CD4-positive, alpha-beta T cell (primary cell): Measurements from ENCODE around the gene P3H2. TPM values are rescaled to one million over a fixed set of nuclear protein-coding genes. Genes with fewer than 3 reads are reported as not detected.

Experiments
- ATAC-seq: fragments of 200-7000 bp; cut with Tn5 transposase; one replicate; pipeline ENCODE4 v1.10.0; 2022; ENCODE audit warnings: mild to moderate bottlenecking; ENCODE audit not compliant: poor library complexity
- CTCF ChIA-PET: fragments of 350-600 bp; sonication (Branson Sonifier 250); formaldehyde crosslinking; loops from one replicate; lab custom pipeline; 2021; ENCODE audit warnings: antibody characterized with exemption, inconsistent platforms; lab: Charles Lee
- POLR2A ChIA-PET: fragments of 350-600 bp; sonication (Branson Sonifier 250); formaldehyde crosslinking; loops from one replicate; lab custom pipeline; 2021; ENCODE audit warnings: antibody characterized with exemption, inconsistent platforms; lab: Charles Lee
- DNase-seq, 14 experiments: peaks; one replicate each; pipeline ENCODE4 v3.0.0-alpha.2; 2013 to 2020; ENCODE audit warnings: mixed read lengths in 2 of 14
- H3K27ac ChIP-seq, 2 donors: one replicate each; pipeline versions ENCODE4 v1.5.1 to v1.7.0; 2013; ENCODE audit warnings: low read length in 2 of 2, low read depth in 1 of 2, mild to moderate bottlenecking in 1 of 2
- H3K27me3 ChIP-seq, 2 experiments: 1 replicate in 1 of 2; 2 replicates in 1 of 2; pipeline versions ENCODE4 v1.6.1 to v1.7.0; 2013; ENCODE audit warnings: low read length in 2 of 2, control low read depth in 1 of 2, mild to moderate bottlenecking in 1 of 2, moderate library complexity in 1 of 2; ENCODE audit not compliant: insufficient read depth in 2 of 2, control insufficient read depth in 1 of 2
- H3K36me3 ChIP-seq: one replicate; pipeline ENCODE4 v1.6.1; 2013; ENCODE audit warnings: low read length, control low read depth; ENCODE audit not compliant: insufficient read depth
- H3K4me1 ChIP-seq: one replicate; pipeline ENCODE4 v1.6.1; 2013; ENCODE audit warnings: low read length, control low read depth; ENCODE audit not compliant: insufficient read depth
- H3K4me3 ChIP-seq: one replicate; pipeline ENCODE4 v1.5.1; 2013; ENCODE audit warnings: mild to moderate bottlenecking, low read length, moderate library complexity
- H3K9me3 ChIP-seq, 2 experiments: 1 replicate in 1 of 2; 2 replicates in 1 of 2; pipeline versions ENCODE4 v1.6.1 to v1.7.0; 2013; ENCODE audit warnings: low read length in 2 of 2, mild to moderate bottlenecking in 2 of 2, control low read depth in 1 of 2, moderate library complexity in 1 of 2; ENCODE audit not compliant: control insufficient read depth in 1 of 2, insufficient read depth in 1 of 2
- H3K27ac Mint-ChIP-seq: one replicate; pipeline ENCODE4 v1.8.0; 2020; ENCODE audit warnings: mixed read lengths
- H3K27me3 Mint-ChIP-seq: one replicate; pipeline ENCODE4 v1.8.0; 2021; ENCODE audit warnings: mixed read lengths
- H3K36me3 Mint-ChIP-seq: one replicate; pipeline ENCODE4 v1.8.0; 2021; ENCODE audit warnings: low read depth, mixed read lengths
- H3K4me1 Mint-ChIP-seq: one replicate; pipeline ENCODE4 v1.8.0; 2021; ENCODE audit warnings: low read depth, mixed read lengths
- H3K4me3 Mint-ChIP-seq: one replicate; pipeline ENCODE4 v1.8.0; 2020; ENCODE audit warnings: mild to moderate bottlenecking, mixed read lengths
- H3K9me3 Mint-ChIP-seq: one replicate; pipeline ENCODE4 v1.8.0; 2020; ENCODE audit warnings: mixed read lengths
- CTCF ChIP-seq: fragments of 200-600 bp; IDR thresholded peaks from one replicate; pipeline ENCODE4 v1.8.0; 2022; ENCODE audit warnings: antibody characterized with exemption, mild to moderate bottlenecking
- intact Hi-C, 2 experiments: fragments of 100-400 bp; cut with DNase I in 1 of 2; cut with micrococcal nuclease in 1 of 2; formaldehyde crosslinking; loops; one replicate each; pipeline versions ENCODE4 v1.15.1 to v1.9.0; 2023 to 2025; cut with DNase I, micrococcal nuclease
- total RNA-seq, 174 experiments: library from RNA in 2 of 174; stranded (reverse) in 2 of 174; gene quantifications; one replicate each; pipeline ENCODE4 v1.2.3 and lab custom pipeline; 2021 to 2026

P3H2 gene
- total RNA-seq, 2 experiments from 2014 or later, result not detected

GRCh38 chr3:190017521-190018288 lies 103.0 kb downstream of the P3H2 start:
- Histone ChIP-seq H3K36me3 (no peaks in the 10 kb centered on the region), H3K4me1 (no peaks in the 10 kb centered on the region), H3K4me3 (no peak overlapping the region), H3K9me3 (no peaks in the 10 kb centered on the region), H3K27ac (no peak overlapping the region), H3K27me3 (no peaks in the 10 kb centered on the region)
- intact Hi-C loops, result no loop called here
- H3K9me3 Mint-ChIP-seq, result no peaks in the 10 kb centered on the region
- H3K4me3 Mint-ChIP-seq, result no peak overlapping the region
- DNase-seq (no peak), ATAC-seq (no peak)
- no peaks in the 10 kb centered on the region for H3K36me3 Mint-ChIP-seq
- H3K27me3 Mint-ChIP-seq, result peaks cover 57% of the 10 kb centered on the region
- no peak for TF ChIP-seq CTCF
- no peak overlapping the region for H3K27ac Mint-ChIP-seq
- ChIA-PET CTCF (no interaction called here), POLR2A (no interaction called here)
- H3K4me1 Mint-ChIP-seq, result no peaks in the 10 kb centered on the region

DNA sequence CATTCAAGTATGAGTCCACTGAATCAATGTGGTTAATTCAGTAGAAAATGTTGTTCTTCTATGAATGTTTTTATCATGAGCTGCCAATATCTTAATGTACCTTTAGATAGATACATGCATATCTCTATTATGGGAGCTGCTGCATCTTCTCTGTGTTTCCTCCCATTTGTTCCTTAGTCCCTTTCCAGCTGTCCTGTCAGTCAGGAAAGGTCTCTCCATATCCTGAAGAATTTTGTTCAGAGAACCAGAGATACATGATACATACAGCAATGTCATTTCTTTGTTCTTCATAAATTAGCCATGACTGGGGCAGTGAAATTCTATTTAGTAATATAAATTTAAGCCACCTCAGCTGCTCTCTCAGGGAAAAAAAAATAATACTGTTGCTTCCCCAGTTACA lies 103.7 kb downstream of the P3H2 start:
- Mint-ChIP-seq H3K27me3 (peaks cover 63% of the 10 kb centered on the region), H3K36me3 (no peaks in the 10 kb centered on the region), H3K4me3 (no peak overlapping the region), H3K9me3 (no peaks in the 10 kb centered on the region), H3K27ac (no peak overlapping the region), H3K4me1 (no peaks in the 10 kb centered on the region)
- ChIA-PET CTCF (no interaction called here), POLR2A (no interaction called here)
- TF ChIP-seq CTCF, result no peak
- intact Hi-C loops, result no loop called here
- Histone ChIP-seq H3K27ac (no peak overlapping the region), H3K4me3 (no peak overlapping the region), H3K9me3 (no peaks in the 10 kb centered on the region), H3K36me3 (no peaks in the 10 kb centered on the region), H3K27me3 (no peaks in the 10 kb centered on the region), H3K4me1 (no peaks in the 10 kb centered on the region)
- ATAC-seq, result no peak
- DNase-seq, result no peak

GRCh38 chr3:190014940-190015339 lies 105.8 kb downstream of the P3H2 start:
- no peak overlapping the region for H3K27ac Mint-ChIP-seq
- H3K36me3 Mint-ChIP-seq, result no peaks in the 10 kb centered on the region
- no peak for ATAC-seq
- peaks cover 59% of the 10 kb centered on the region for H3K27me3 Mint-ChIP-seq
- Histone ChIP-seq H3K4me1 (no peaks in the 10 kb centered on the region), H3K36me3 (no peaks in the 10 kb centered on the region), H3K4me3 (no peak overlapping the region), H3K27me3 (no peaks in the 10 kb centered on the region), H3K27ac (no peak overlapping the region), H3K9me3 (no peaks in the 10 kb centered on the region)
- no peak for TF ChIP-seq CTCF
- no peaks in the 10 kb centered on the region for H3K4me1 Mint-ChIP-seq
- ChIA-PET CTCF (no interaction called here), POLR2A (no interaction called here)
- H3K4me3 Mint-ChIP-seq, result no peak overlapping the region
- peaks cover 2% of the 10 kb centered on the region for H3K9me3 Mint-ChIP-seq
- intact Hi-C loops, result no loop called here
- DNase-seq, result no peak
